HG02798 (cell line): ENCODE results near the gene TMBIM6.
"Not testable (repeated sequence)": the region's sequence is repeated elsewhere in the genome, so short reads cannot be mapped to it uniquely, and the experiment has no call there.

Experiments
- ATAC-seq: cut with Tn5 transposase; IDR thresholded peaks from one replicate; pipeline ENCODE4 v1.9.1; 2021; ENCODE audit warnings: mild to moderate bottlenecking; ENCODE audit not compliant: unreplicated experiment, poor library complexity

TMBIM6 gene

GRCh38 chr12:49721355-49721754 lies 20.0 kb upstream of the TMBIM6 start:
- ATAC-seq: not testable (repeated sequence)

- no peak for ATAC-seq
Measured at GRCh38 chr12:49728446-49728845, 12.9 kb upstream of the TMBIM6 start.

GRCh38 chr12:49730050-49730449 lies 11.3 kb upstream of the TMBIM6 start:
- no peak for ATAC-seq

GRCh38 chr12:49730568-49731101 lies 10.7 kb upstream of the TMBIM6 start:
- ATAC-seq: no peak

GRCh38 chr12:49733219-49734017 lies 7.9 kb upstream of the TMBIM6 start:
- ATAC-seq: no peak

- ATAC-seq: not testable (repeated sequence)
Measured at GRCh38 chr12:49734900-49735299, 6.5 kb upstream of the TMBIM6 start.

- not testable (repeated sequence) for ATAC-seq
Measured at GRCh38 chr12:49738721-49739120, 2.6 kb upstream of the TMBIM6 start.

- ATAC-seq: not testable (repeated sequence)
Measured at GRCh38 chr12:49740277-49740676, 1.1 kb upstream of the TMBIM6 start.

GRCh38 chr12:49741882-49742620 lies 694 bp downstream of the TMBIM6 start:
- peak; percentile 58 for ATAC-seq

GRCh38 chr12:49744363-49744885 lies 3.1 kb downstream of the TMBIM6 start:
- ATAC-seq: no peak

GRCh38 chr12:49748306-49748705 lies 6.9 kb downstream of the TMBIM6 start:
- ATAC-seq: no peak

GRCh38 chr12:49748800-49749199 lies 7.4 kb downstream of the TMBIM6 start:
- no peak for ATAC-seq

GRCh38 chr12:49750027-49750995 lies 9.0 kb downstream of the TMBIM6 start:
- no peak for ATAC-seq

- ATAC-seq: no peak
Measured at GRCh38 chr12:49750996-49751393, 9.6 kb downstream of the TMBIM6 start.

GRCh38 chr12:49761677-49762467 lies 20.5 kb downstream of the TMBIM6 start:
- no peak for ATAC-seq

- ATAC-seq: no peak
Measured at GRCh38 chr12:49762468-49762847, 21.1 kb downstream of the TMBIM6 start.

- no peak for ATAC-seq
Measured at GRCh38 chr12:49763006-49763591, 21.7 kb downstream of the TMBIM6 start.

- ATAC-seq: no peak
Measured at GRCh38 chr12:49764126-49764525, 22.8 kb downstream of the TMBIM6 start.

GRCh38 chr12:49766115-49766455 lies 24.7 kb downstream of the TMBIM6 start:
- no peak for ATAC-seq
